Measurements from ENCODE around the gene UGT1A5. TPM values are rescaled to one million over a fixed set of nuclear protein-coding genes. Genes with fewer than 3 reads are reported as not detected.

UGT1A5 gene
- polyA plus RNA-seq, 1 donor (not counting 4 experiments of a cell fraction or from before 2014, with no cell fraction given), result 1.3 TPM

GRCh38 chr2:233815861-233816260 lies 103.2 kb downstream of the UGT1A5 start:
- Histone ChIP-seq H3K4me1 (ENCODE audit: control insufficient read depth, extremely low read depth, insufficient read depth, low read length) (no peaks in the 10 kb centered on the region), H4K20me1 (ENCODE audit: control insufficient read depth, extremely low read depth, insufficient read depth, low read length) (no peaks in the 10 kb centered on the region), H3K9me3 (ENCODE audit: control insufficient read depth, low read depth, low read length) (no peaks in the 10 kb centered on the region), H3K79me2 (ENCODE audit: control insufficient read depth, insufficient read depth, low read length) (no peaks in the 10 kb centered on the region), H3K4me2 (ENCODE audit: control insufficient read depth, extremely low read depth, insufficient read depth, low read depth, low read length) (no peak overlapping the region), H3K9me1 (ENCODE audit: control insufficient read depth, extremely low read depth, insufficient read depth, low read length) (no peaks in the 10 kb centered on the region), H2AFZ (ENCODE audit: control insufficient read depth, low read length) (no peak overlapping the region), H3K4me3 (ENCODE audit: control insufficient read depth in 2 of 3, extremely low read depth in 1 of 3, insufficient read depth in 2 of 3, low read depth in 1 of 3, low read length in 3 of 3) (no peak overlapping the region), H3K27ac (ENCODE audit: control insufficient read depth, insufficient read depth, low read length) (no peak overlapping the region), H3K36me3 (ENCODE audit: control insufficient read depth in 2 of 2, extremely low read depth in 1 of 2, insufficient read depth in 2 of 2, low read length in 2 of 2) (no peaks in the 10 kb centered on the region), H3K9ac (ENCODE audit: control insufficient read depth, extremely low read depth, insufficient read depth, low read length) (no peak overlapping the region), H3K27me3 (ENCODE audit: control insufficient read depth, extremely low read depth, insufficient read depth, low read length) (peaks cover 8% of the 10 kb centered on the region)
- no peak for FAIRE-seq
- dilution Hi-C loops (cut with MboI; ENCODE audit: extremely low pct_ligation_motif_present, low sequenced_read_pairs), result no loop called here
- DNase-seq (ENCODE audit: low read depth, low spot score), result no peak
- TF ChIP-seq CTCF (optimal IDR thresholded peaks at IDR 0.05 in 1 of 3, IDR thresholded peaks at IDR 0.05 in 1 of 3, conservative IDR thresholded peaks at IDR 0.05 in 1 of 3; ENCODE audit: extremely low read depth in 1 of 3, insufficient read depth in 2 of 3, low read length in 3 of 3), result no peak
- TF ChIP-seq EZH2 (IDR thresholded peaks at IDR 0.05; ENCODE audit: low read length), result no peak

- no peaks in the 10 kb centered on the region for H3K79me2 ChIP-seq (ENCODE audit: control insufficient read depth, insufficient read depth, low read length)
- H3K9me1 ChIP-seq (ENCODE audit: control insufficient read depth, extremely low read depth, insufficient read depth, low read length), result no peaks in the 10 kb centered on the region
- H3K4me1 ChIP-seq (ENCODE audit: control insufficient read depth, extremely low read depth, insufficient read depth, low read length), result no peaks in the 10 kb centered on the region
- no peak overlapping the region for H3K9ac ChIP-seq (ENCODE audit: control insufficient read depth, extremely low read depth, insufficient read depth, low read length)
- no peak overlapping the region for H2AFZ ChIP-seq (ENCODE audit: control insufficient read depth, low read length)
- no peak for TF ChIP-seq CTCF (optimal IDR thresholded peaks at IDR 0.05 in 1 of 3, IDR thresholded peaks at IDR 0.05 in 1 of 3, conservative IDR thresholded peaks at IDR 0.05 in 1 of 3; ENCODE audit: extremely low read depth in 1 of 3, insufficient read depth in 2 of 3, low read length in 3 of 3)
- no peak for TF ChIP-seq EZH2 (IDR thresholded peaks at IDR 0.05; ENCODE audit: low read length)
- DNase-seq (ENCODE audit: low read depth, low spot score) (no peak), FAIRE-seq (no peak)
- no peak overlapping the region for H3K4me3 ChIP-seq (ENCODE audit: control insufficient read depth in 2 of 3, extremely low read depth in 1 of 3, insufficient read depth in 2 of 3, low read depth in 1 of 3, low read length in 3 of 3)
- H3K36me3 ChIP-seq (ENCODE audit: control insufficient read depth in 2 of 2, extremely low read depth in 1 of 2, insufficient read depth in 2 of 2, low read length in 2 of 2), result no peaks in the 10 kb centered on the region
- H4K20me1 ChIP-seq (ENCODE audit: control insufficient read depth, extremely low read depth, insufficient read depth, low read length), result no peaks in the 10 kb centered on the region
- no peaks in the 10 kb centered on the region for H3K9me3 ChIP-seq (ENCODE audit: control insufficient read depth, low read depth, low read length)
- peaks cover 8% of the 10 kb centered on the region for H3K27me3 ChIP-seq (ENCODE audit: control insufficient read depth, extremely low read depth, insufficient read depth, low read length)
- H3K4me2 ChIP-seq (ENCODE audit: control insufficient read depth, extremely low read depth, insufficient read depth, low read depth, low read length), result no peak overlapping the region
- no peak overlapping the region for H3K27ac ChIP-seq (ENCODE audit: control insufficient read depth, insufficient read depth, low read length)
- dilution Hi-C loops (cut with MboI; ENCODE audit: extremely low pct_ligation_motif_present, low sequenced_read_pairs), result no loop called here
Measured at GRCh38 chr2:233816334-233816733, 103.6 kb downstream of the UGT1A5 start.

All from keratinocyte (primary cell).